SK-N-MC (cell line): ENCODE measurements around the gene PTPN7.

Experiments
- EZH2 ChIP-seq: fragments of 200-600 bp; sonication (generic); IDR thresholded peaks from one replicate; pipeline ENCODE4 v1.6.1; 2017; ENCODE audit warnings: antibody characterized with exemption
- FOXP2 ChIP-seq: optimal IDR thresholded peaks from 2 replicates; pipeline ENCODE3; 2011; ENCODE audit warnings: mild to moderate bottlenecking, moderate library complexity; ENCODE audit not compliant: insufficient read depth; ENCODE audit errors: extremely low read length, control extremely low read depth
- POLR2AphosphoS5 ChIP-seq: IDR thresholded peaks from 2 replicates; pipeline ENCODE4 v1.6.1; 2012; ENCODE audit warnings: mild to moderate bottlenecking, low read depth, low read length, borderline replicate concordance

- TF ChIP-seq EZH2 (no peak), POLR2AphosphoS5 (no peak), FOXP2 (no peak)
Measured at GRCh38 chr1:202182040-202182877, 21.9 kb upstream of the PTPN7 start.
